ENCODE measurements around the gene FES. TPM values are rescaled to one million over a fixed set of nuclear protein-coding genes. Genes with fewer than 3 reads are reported as not detected.
A peak's percentile ranks its signal among the peaks of the same experiment; 100 is the strongest.

Gene FES
- total RNA-seq, 1 experiment from 2014 or later = 0.91 TPM

DNA sequence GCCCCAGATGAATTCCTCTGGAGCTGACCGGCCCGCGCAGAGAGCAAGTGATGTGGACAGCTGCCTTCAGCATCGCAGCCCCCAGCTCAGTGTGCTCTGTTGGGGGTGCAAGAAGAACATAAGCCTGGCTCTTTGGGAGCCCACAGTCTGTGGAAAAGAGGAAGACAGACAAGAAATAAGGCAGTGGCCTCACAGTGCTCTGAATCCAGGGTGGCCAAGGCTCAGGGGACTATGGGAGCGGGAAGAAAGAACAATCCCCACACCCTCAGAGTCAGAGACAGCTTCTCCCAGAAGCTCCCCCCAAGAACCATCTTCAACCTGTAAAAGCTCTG, 48.3 kb downstream of the FES start:
- Mint-ChIP-seq H3K4me1 (ENCODE audit: insufficient read depth, unreplicated experiment) (peaks cover 35% of the 10 kb centered on the region), H3K27ac (ENCODE audit: low read depth, unreplicated experiment) (peak overlapping the region; percentile 96)
- no TSS peak for BruUV-seq (replicated peaks)

DNA sequence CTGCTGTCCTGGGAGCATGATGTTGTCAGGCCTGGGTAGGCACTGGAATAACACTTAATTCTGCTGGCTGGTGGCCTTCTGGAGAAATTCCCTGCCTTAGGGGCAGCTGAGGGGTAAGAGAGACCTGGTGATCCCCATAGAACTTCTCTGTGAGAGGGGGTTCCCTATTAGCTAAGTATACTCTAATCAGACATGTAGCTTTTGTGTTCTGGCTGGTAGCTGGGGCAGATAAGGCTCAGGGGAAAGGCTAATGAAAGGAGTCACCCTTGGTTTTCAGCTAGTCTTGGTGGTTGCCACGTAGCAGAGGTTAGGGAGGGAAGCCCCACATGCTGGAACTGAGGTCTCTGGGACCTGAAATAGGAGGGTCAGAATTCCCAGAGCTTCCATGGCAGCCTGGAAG, 49.0 kb downstream of the FES start:
- ChIA-PET CTCF (interaction anchor here (0.5 to 11.6 kb wide), 30 partner anchors 7 to 1145 kb away, joined by 3 to 131 read pairs (median 4); partner anchors contain the start of genes MAN2A2 and RCCD1), POLR2A (interaction anchor here (0.8 to 10.1 kb wide), 7 partner anchors 11 to 1980 kb away, joined by 3 to 150 read pairs (median 20); partner anchors contain the start of genes MAN2A2 and PRC1)
- TF ChIP-seq, protein P1, sequence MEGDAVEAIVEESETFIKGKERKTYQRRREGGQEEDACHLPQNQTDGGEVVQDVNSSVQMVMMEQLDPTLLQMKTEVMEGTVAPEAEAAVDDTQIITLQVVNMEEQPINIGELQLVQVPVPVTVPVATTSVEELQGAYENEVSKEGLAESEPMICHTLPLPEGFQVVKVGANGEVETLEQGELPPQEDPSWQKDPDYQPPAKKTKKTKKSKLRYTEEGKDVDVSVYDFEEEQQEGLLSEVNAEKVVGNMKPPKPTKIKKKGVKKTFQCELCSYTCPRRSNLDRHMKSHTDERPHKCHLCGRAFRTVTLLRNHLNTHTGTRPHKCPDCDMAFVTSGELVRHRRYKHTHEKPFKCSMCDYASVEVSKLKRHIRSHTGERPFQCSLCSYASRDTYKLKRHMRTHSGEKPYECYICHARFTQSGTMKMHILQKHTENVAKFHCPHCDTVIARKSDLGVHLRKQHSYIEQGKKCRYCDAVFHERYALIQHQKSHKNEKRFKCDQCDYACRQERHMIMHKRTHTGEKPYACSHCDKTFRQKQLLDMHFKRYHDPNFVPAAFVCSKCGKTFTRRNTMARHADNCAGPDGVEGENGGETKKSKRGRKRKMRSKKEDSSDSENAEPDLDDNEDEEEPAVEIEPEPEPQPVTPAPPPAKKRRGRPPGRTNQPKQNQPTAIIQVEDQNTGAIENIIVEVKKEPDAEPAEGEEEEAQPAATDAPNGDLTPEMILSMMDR (IDR thresholded peaks at IDR 0.05; ENCODE audit: unreplicated experiment) = no peak
- no peak overlapping the region for H3K27ac Mint-ChIP-seq (ENCODE audit: low read depth, unreplicated experiment)
- no peaks in the 10 kb centered on the region for H3K9me3 Mint-ChIP-seq (ENCODE audit: unreplicated experiment)
- DNase-seq (ENCODE audit: unreplicated experiment) = no peak
- BruUV-seq (replicated peaks) = no TSS peak
- H3K36me3 Mint-ChIP-seq (ENCODE audit: insufficient read depth, unreplicated experiment) = peaks cover 32% of the 10 kb centered on the region
- H3K4me3 Mint-ChIP-seq (ENCODE audit: unreplicated experiment) = no peak overlapping the region
- no peaks in the 10 kb centered on the region for H3K27me3 Mint-ChIP-seq (ENCODE audit: insufficient read depth, unreplicated experiment)
- intact Hi-C loops (cut with micrococcal nuclease) = loop anchor here (2.0 to 5.0 kb wide), 2 partner anchors 100 to 286 kb away; no protein-coding TSS in a partner anchor
- H3K4me1 Mint-ChIP-seq (ENCODE audit: insufficient read depth, unreplicated experiment) = peaks cover 35% of the 10 kb centered on the region

More for the DNA sequence above, 48.3 kb downstream of the FES start:
- intact Hi-C loops (cut with micrococcal nuclease) = loop anchor here (1.0 to 5.0 kb wide), 3 partner anchors 30 to 285 kb away; no protein-coding TSS in a partner anchor
- Mint-ChIP-seq H3K9me3 (ENCODE audit: unreplicated experiment) (no peaks in the 10 kb centered on the region), H3K36me3 (ENCODE audit: insufficient read depth, unreplicated experiment) (peaks cover 30% of the 10 kb centered on the region), H3K27me3 (ENCODE audit: insufficient read depth, unreplicated experiment) (no peaks in the 10 kb centered on the region), H3K4me3 (ENCODE audit: unreplicated experiment) (peak overlapping the region; percentile 95)
- CTCF ChIA-PET = interaction anchor here (0.5 to 11.6 kb wide), 27 partner anchors 10 to 1146 kb away, joined by 3 to 131 read pairs (median 4); partner anchors contain the start of genes MAN2A2, RCCD1 and VPS33B
- no peak for DNase-seq (ENCODE audit: unreplicated experiment)
- TF ChIP-seq, protein P1 (IDR thresholded peaks at IDR 0.05; ENCODE audit: unreplicated experiment) = no peak
- POLR2A ChIA-PET = interaction anchor here (0.6 to 10.1 kb wide), 19 partner anchors 9 to 612 kb away, joined by 3 to 150 read pairs (median 5); partner anchors contain the start of genes FURIN, MAN2A2, PRC1 and RCCD1

DNA sequence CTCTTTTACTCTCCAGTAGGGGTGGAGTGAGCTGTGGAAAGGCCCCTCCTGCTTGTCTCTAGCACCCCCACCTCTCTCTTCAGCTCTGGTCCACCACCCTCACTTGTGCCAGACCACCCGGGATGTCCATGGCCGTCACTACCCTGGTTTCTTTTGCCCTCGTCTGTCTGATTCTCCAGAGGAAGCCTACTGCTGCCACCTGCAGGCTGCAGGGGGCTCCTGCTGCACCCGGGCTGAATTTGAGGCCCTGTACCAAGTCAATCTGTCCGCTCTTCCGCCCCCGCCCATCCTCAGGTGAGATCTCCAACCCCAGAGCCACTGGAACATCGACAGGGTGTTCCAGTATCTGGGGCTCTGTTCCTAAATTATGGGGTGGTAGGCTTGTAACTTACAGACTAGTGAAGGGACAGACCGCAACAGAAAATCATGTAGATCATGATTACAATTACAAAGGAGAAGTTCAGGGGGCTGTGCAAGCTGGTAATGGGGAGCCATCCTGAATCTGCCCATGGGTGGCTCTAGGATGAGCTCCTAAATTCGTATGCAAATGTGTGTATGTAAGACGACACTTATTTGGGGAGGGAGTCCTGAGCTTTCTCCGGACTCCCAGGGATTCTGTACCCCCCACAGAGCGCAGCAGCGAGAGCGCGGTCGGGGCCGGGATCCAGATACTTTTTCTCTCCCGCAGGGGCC, 50.1 kb downstream of the FES start:
- Mint-ChIP-seq H3K27me3 (ENCODE audit: insufficient read depth, unreplicated experiment) (no peaks in the 10 kb centered on the region), H3K9me3 (ENCODE audit: unreplicated experiment) (no peaks in the 10 kb centered on the region), H3K4me1 (ENCODE audit: insufficient read depth, unreplicated experiment) (peaks cover 35% of the 10 kb centered on the region), H3K4me3 (ENCODE audit: unreplicated experiment) (peak overlapping the region; percentile 90), H3K36me3 (ENCODE audit: insufficient read depth, unreplicated experiment) (peaks cover 37% of the 10 kb centered on the region), H3K27ac (ENCODE audit: low read depth, unreplicated experiment) (no peak overlapping the region)
- POLR2A ChIA-PET = interaction anchor here (0.6 to 10.1 kb wide), 18 partner anchors 8 to 1951 kb away, joined by 3 to 150 read pairs (median 4); partner anchors contain the start of genes CIB1, GDPGP1, MAN2A2 and RCCD1
- intact Hi-C loops (cut with micrococcal nuclease) = loop anchor here (2.0 to 5.0 kb wide), 2 partner anchors 20 to 287 kb away; partner anchors contain the start of gene RCCD1
- no TSS peak for BruUV-seq (replicated peaks)
- DNase-seq (ENCODE audit: unreplicated experiment) = peak; percentile 90
- TF ChIP-seq, protein P1 (IDR thresholded peaks at IDR 0.05; ENCODE audit: unreplicated experiment) = peak; percentile 56
- CTCF ChIA-PET = interaction anchor here (0.6 to 11.6 kb wide), 35 partner anchors 8 to 1448 kb away, joined by 3 to 131 read pairs (median 4); partner anchors contain the start of genes MAN2A2 and RCCD1
